ENCODE results near the gene HACE1.

HACE1 gene

DNA sequence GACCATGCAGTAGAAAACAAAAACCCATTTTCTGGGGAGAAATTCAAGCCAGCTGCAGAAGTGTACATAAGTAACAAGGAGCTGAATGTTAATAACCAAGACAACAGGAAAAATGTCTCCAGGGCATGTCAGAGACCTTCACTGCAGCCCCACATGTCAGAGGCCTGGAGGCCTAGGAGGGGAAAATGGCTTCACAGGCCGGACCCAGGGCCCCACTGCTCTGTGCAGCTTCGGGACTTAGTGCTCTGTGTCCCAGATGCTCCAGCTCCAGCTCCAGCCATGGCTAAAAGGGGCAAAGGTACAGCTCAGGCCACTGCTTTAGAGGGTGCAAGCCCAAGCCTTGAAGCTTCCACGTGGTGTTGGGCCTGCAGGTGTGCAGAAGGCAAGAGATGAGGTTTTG is 43.6 kb downstream of the HACE1 start:
- TF ChIP-seq TAF1 (IDR thresholded peaks at IDR 0.05; ENCODE audit: low read depth) (no peak), NFIC (IDR thresholded peaks at IDR 0.05) (no peak), CREB1 (IDR thresholded peaks at IDR 0.05; ENCODE audit: low read depth) (no peak), TEAD4 (IDR thresholded peaks at IDR 0.05) (no peak), EP300 (IDR thresholded peaks at IDR 0.05; ENCODE audit: borderline replicate concordance) (no peak), EGR1 (IDR thresholded peaks at IDR 0.05) (no peak), FOXM1 (IDR thresholded peaks at IDR 0.05; ENCODE audit: borderline replicate concordance, low read depth) (no peak), YY1 (IDR thresholded peaks at IDR 0.05; ENCODE audit: low read depth) (no peak), TCF12 (IDR thresholded peaks at IDR 0.05; ENCODE audit: low read depth) (no peak), CEBPB (IDR thresholded peaks at IDR 0.05) (no peak), ZBTB7A (IDR thresholded peaks at IDR 0.05; ENCODE audit: low read depth) (no peak), RAD21 (IDR thresholded peaks at IDR 0.05; ENCODE audit: low read depth) (no peak)
- TF ChIP-seq, protein P1, sequence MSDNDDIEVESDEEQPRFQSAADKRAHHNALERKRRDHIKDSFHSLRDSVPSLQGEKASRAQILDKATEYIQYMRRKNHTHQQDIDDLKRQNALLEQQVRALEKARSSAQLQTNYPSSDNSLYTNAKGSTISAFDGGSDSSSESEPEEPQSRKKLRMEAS (IDR thresholded peaks at IDR 0.05) = no peak
- TF ChIP-seq, protein P2, sequence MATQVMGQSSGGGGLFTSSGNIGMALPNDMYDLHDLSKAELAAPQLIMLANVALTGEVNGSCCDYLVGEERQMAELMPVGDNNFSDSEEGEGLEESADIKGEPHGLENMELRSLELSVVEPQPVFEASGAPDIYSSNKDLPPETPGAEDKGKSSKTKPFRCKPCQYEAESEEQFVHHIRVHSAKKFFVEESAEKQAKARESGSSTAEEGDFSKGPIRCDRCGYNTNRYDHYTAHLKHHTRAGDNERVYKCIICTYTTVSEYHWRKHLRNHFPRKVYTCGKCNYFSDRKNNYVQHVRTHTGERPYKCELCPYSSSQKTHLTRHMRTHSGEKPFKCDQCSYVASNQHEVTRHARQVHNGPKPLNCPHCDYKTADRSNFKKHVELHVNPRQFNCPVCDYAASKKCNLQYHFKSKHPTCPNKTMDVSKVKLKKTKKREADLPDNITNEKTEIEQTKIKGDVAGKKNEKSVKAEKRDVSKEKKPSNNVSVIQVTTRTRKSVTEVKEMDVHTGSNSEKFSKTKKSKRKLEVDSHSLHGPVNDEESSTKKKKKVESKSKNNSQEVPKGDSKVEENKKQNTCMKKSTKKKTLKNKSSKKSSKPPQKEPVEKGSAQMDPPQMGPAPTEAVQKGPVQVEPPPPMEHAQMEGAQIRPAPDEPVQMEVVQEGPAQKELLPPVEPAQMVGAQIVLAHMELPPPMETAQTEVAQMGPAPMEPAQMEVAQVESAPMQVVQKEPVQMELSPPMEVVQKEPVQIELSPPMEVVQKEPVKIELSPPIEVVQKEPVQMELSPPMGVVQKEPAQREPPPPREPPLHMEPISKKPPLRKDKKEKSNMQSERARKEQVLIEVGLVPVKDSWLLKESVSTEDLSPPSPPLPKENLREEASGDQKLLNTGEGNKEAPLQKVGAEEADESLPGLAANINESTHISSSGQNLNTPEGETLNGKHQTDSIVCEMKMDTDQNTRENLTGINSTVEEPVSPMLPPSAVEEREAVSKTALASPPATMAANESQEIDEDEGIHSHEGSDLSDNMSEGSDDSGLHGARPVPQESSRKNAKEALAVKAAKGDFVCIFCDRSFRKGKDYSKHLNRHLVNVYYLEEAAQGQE (IDR thresholded peaks at IDR 0.05; ENCODE audit: low read depth) = no peak
- TF ChIP-seq, protein P3, sequence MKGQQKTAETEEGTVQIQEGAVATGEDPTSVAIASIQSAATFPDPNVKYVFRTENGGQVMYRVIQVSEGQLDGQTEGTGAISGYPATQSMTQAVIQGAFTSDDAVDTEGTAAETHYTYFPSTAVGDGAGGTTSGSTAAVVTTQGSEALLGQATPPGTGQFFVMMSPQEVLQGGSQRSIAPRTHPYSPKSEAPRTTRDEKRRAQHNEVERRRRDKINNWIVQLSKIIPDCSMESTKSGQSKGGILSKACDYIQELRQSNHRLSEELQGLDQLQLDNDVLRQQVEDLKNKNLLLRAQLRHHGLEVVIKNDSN (IDR thresholded peaks at IDR 0.05) = no peak

DNA sequence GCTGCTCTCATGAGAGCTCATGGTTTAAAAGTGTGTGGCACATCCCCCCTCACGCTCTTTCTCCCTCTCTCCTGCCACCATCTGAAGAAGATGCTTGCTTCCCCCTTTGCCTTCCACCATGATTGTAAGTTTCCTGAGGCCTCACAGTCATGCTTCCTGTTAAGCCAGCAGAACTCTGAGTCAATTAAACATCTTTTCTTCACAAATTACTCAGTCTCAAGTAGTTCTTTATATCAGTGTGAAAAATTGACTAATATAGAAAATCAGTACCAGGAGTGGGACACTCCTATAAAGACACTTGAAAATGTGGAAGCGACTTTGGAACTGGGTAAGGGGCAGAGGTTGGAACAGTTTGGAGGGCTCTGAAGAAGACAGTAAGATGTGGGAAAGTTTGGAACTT is 45.0 kb downstream of the HACE1 start:
- TF ChIP-seq TEAD4 (IDR thresholded peaks at IDR 0.05) (no peak), CEBPB (IDR thresholded peaks at IDR 0.05) (no peak), FOXM1 (IDR thresholded peaks at IDR 0.05; ENCODE audit: borderline replicate concordance, low read depth) (no peak), NFIC (IDR thresholded peaks at IDR 0.05) (no peak), EP300 (IDR thresholded peaks at IDR 0.05; ENCODE audit: borderline replicate concordance) (no peak), RAD21 (IDR thresholded peaks at IDR 0.05; ENCODE audit: low read depth) (no peak), ZBTB7A (IDR thresholded peaks at IDR 0.05; ENCODE audit: low read depth) (no peak), TAF1 (IDR thresholded peaks at IDR 0.05; ENCODE audit: low read depth) (no peak)
- TF ChIP-seq, protein P3 (IDR thresholded peaks at IDR 0.05) = no peak

DNA sequence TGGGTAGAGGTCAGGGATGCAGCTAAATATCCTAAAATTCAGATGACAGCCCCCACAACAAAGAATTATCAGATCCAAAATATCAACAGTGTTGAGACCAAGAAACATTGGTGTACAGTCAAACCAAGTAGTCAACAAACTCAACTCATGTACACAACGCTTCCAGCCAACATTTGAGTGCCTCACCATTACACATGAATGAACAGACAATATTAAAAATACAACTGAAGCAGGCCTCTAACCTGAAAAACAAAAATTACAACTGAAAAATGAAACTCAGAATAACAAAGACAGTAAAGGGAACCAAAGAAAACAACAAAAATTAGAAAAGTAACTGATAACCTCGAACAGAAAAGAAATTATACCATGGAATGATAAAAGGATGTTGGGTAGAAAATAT is 46.2 kb downstream of the HACE1 start:
- TF ChIP-seq, protein P2 (IDR thresholded peaks at IDR 0.05; ENCODE audit: low read depth) = no peak
- TF ChIP-seq EGR1 (IDR thresholded peaks at IDR 0.05) = no peak
- no peak for TF ChIP-seq NFIC (IDR thresholded peaks at IDR 0.05)
- no peak for TF ChIP-seq EP300 (IDR thresholded peaks at IDR 0.05; ENCODE audit: borderline replicate concordance)
- TF ChIP-seq TCF12 (IDR thresholded peaks at IDR 0.05; ENCODE audit: low read depth) = no peak
- no peak for TF ChIP-seq FOXM1 (IDR thresholded peaks at IDR 0.05; ENCODE audit: borderline replicate concordance, low read depth)
- no peak for TF ChIP-seq RAD21 (IDR thresholded peaks at IDR 0.05; ENCODE audit: low read depth)
- TF ChIP-seq TEAD4 (IDR thresholded peaks at IDR 0.05) = no peak
- TF ChIP-seq TAF1 (IDR thresholded peaks at IDR 0.05; ENCODE audit: low read depth) = no peak
- TF ChIP-seq YY1 (IDR thresholded peaks at IDR 0.05; ENCODE audit: low read depth) = no peak
- no peak for TF ChIP-seq ZBTB7A (IDR thresholded peaks at IDR 0.05; ENCODE audit: low read depth)
- TF ChIP-seq, protein P3 (IDR thresholded peaks at IDR 0.05) = no peak
- no peak for TF ChIP-seq CREB1 (IDR thresholded peaks at IDR 0.05; ENCODE audit: low read depth)

DNA sequence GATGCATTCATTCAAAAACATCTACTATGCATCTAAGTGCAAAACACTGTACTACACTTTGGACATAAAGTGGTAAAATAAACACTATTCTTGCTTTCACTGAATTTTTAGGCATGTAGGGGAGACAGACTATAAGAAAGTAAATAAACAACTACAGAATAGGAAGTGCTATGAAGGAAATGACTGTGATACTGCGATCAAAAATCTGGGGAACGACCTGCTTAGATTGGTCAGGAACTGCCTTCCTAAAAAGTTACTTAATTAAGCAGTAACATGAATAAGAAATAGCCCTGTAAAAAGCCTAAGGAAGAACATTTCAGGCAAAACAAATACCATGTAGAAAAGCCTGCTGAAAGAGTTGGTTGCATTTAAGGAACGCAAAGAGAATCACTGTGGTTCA is 50.6 kb downstream of the HACE1 start:
- TF ChIP-seq CREB1 (IDR thresholded peaks at IDR 0.05; ENCODE audit: low read depth) (no peak), ZBTB7A (IDR thresholded peaks at IDR 0.05; ENCODE audit: low read depth) (no peak), EGR1 (IDR thresholded peaks at IDR 0.05) (no peak), RAD21 (IDR thresholded peaks at IDR 0.05; ENCODE audit: low read depth) (no peak), FOXM1 (IDR thresholded peaks at IDR 0.05; ENCODE audit: borderline replicate concordance, low read depth) (no peak), TEAD4 (IDR thresholded peaks at IDR 0.05) (no peak)
- TF ChIP-seq, protein P1 (IDR thresholded peaks at IDR 0.05) = no peak

GRCh38 chr6:104799134-104799657 is 60.5 kb downstream of the HACE1 start:
- TF ChIP-seq YY1 (IDR thresholded peaks at IDR 0.05; ENCODE audit: low read depth) (no peak), TEAD4 (IDR thresholded peaks at IDR 0.05) (no peak), EP300 (IDR thresholded peaks at IDR 0.05; ENCODE audit: borderline replicate concordance) (no peak), CEBPB (IDR thresholded peaks at IDR 0.05) (no peak), ZBTB7A (IDR thresholded peaks at IDR 0.05; ENCODE audit: low read depth) (no peak), TCF12 (IDR thresholded peaks at IDR 0.05; ENCODE audit: low read depth) (no peak), TAF1 (IDR thresholded peaks at IDR 0.05; ENCODE audit: low read depth) (no peak), RAD21 (IDR thresholded peaks at IDR 0.05; ENCODE audit: low read depth) (no peak), EGR1 (IDR thresholded peaks at IDR 0.05) (no peak), NFIC (IDR thresholded peaks at IDR 0.05) (no peak), CREB1 (IDR thresholded peaks at IDR 0.05; ENCODE audit: low read depth) (no peak), FOXM1 (IDR thresholded peaks at IDR 0.05; ENCODE audit: borderline replicate concordance, low read depth) (no peak)
- TF ChIP-seq, protein P1 (IDR thresholded peaks at IDR 0.05) = no peak
- TF ChIP-seq, protein P2 (IDR thresholded peaks at IDR 0.05; ENCODE audit: low read depth) = no peak
- TF ChIP-seq, protein P3 (IDR thresholded peaks at IDR 0.05) = no peak
